Measurements from ENCODE around the gene RUFY3.
"Not testable (repeated sequence)": the region's sequence is repeated elsewhere in the genome, so short reads cannot be mapped to it uniquely, and the experiment has no call there.

The RUFY3 gene

DNA sequence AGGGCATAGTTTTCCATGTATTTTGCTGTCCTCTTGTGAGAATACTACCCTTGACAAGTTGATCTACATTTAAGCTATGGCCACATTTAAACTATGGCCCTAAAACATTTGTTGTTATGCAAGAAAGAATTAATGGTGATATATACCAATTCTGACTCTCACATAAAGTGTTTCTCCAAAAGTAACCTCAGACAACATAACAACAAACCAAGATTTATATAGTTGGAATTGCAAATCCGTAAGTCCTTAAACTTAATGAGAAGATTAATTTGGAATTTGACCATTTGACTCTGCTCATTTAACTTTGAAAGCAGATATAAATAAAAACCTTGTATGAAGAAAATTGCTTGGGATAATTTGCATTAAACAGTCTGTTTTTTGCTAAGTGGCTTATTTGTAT is 38.9 kb downstream of the RUFY3 start:
- H3K79me1 ChIP-seq (ENCODE audit: low read length) = peaks cover 12% of the 10 kb centered on the region
- H3K79me2 ChIP-seq (ENCODE audit: control insufficient read depth, insufficient read depth, low read length) = no peaks in the 10 kb centered on the region
- no peak overlapping the region for H3K4me2 ChIP-seq (ENCODE audit: low read length)
- H2AK5ac ChIP-seq (ENCODE audit: low read length) = no peak overlapping the region
- H3K23ac ChIP-seq (ENCODE audit: low read length) = no peak overlapping the region
- H3K4ac ChIP-seq (ENCODE audit: low read depth, low read length) = no peak overlapping the region
- DNase-seq = no peak
- H3K4me3 ChIP-seq (ENCODE audit: low read length) = no peak overlapping the region
- no peaks in the 10 kb centered on the region for H3K36me3 ChIP-seq (ENCODE audit: control insufficient read depth, insufficient read depth, low read length)
- no peak overlapping the region for H4K5ac ChIP-seq (ENCODE audit: low read length)
- H3K18ac ChIP-seq (ENCODE audit: low read length) = no peak overlapping the region
- no peak overlapping the region for H2BK120ac ChIP-seq (ENCODE audit: low read depth, low read length)
- H3K4me1 ChIP-seq (ENCODE audit: control insufficient read depth, low read depth, low read length) = no peaks in the 10 kb centered on the region
- H2BK5ac ChIP-seq (ENCODE audit: low read length) = no peak overlapping the region
- no peak overlapping the region for H4K8ac ChIP-seq (ENCODE audit: low read depth, low read length)
- H3K27ac ChIP-seq (ENCODE audit: low read depth, low read length) = no peak overlapping the region
- H2BK15ac ChIP-seq (replicated peaks; ENCODE audit: low read depth) = no peak overlapping the region
- no CpG with 5 or more reads among the region's 1 CpG for WGBS (ENCODE audit: extremely low coverage, insufficient coverage, low lambda C conversion rate)
- no peaks in the 10 kb centered on the region for H3K27me3 ChIP-seq (ENCODE audit: insufficient read depth, low read length, poor library complexity)
- no peak overlapping the region for H3K56ac ChIP-seq (ENCODE audit: low read length)
- H3K9ac ChIP-seq (ENCODE audit: low read length) = no peak overlapping the region

DNA sequence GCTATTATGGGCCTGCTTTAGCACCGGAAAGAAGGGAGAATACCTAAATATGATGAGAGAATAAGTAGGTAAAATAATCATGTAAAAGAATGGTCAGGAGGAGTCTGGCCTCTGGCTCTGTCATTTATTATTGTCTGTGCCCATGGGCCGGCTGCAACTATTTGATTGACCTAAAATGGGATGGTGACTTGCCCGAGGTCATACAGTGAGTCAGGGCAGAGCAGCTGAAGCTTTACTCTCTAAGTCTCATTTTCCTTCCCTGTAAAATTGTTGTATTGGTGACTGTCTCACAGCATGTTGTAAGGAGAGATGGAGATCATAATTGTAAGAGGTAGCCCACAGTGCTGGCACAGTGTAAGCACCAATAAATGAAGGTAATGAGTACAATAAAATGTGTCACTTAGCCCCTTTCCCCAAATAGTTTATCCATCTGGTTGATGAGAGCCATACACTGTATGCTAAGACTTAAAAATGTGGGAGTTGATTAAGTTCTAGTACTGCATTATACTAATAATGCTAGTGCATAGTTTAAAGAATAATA is 39.6 kb downstream of the RUFY3 start:
- Histone ChIP-seq H3K79me2 (ENCODE audit: control insufficient read depth, insufficient read depth, low read length) (no peaks in the 10 kb centered on the region), H3K23ac (ENCODE audit: low read length) (no peak overlapping the region), H3K4ac (ENCODE audit: low read depth, low read length) (no peak overlapping the region), H3K27me3 (ENCODE audit: insufficient read depth, low read length, poor library complexity) (no peaks in the 10 kb centered on the region), H3K56ac (ENCODE audit: low read length) (no peak overlapping the region), H4K8ac (ENCODE audit: low read depth, low read length) (no peak overlapping the region), H3K4me1 (ENCODE audit: control insufficient read depth, low read depth, low read length) (no peaks in the 10 kb centered on the region), H3K27ac (ENCODE audit: low read depth, low read length) (no peak overlapping the region), H2BK15ac (replicated peaks; ENCODE audit: low read depth) (no peak overlapping the region), H3K9ac (ENCODE audit: low read length) (no peak overlapping the region), H2BK5ac (ENCODE audit: low read length) (no peak overlapping the region), H3K18ac (ENCODE audit: low read length) (no peak overlapping the region), H2AK5ac (ENCODE audit: low read length) (no peak overlapping the region), H3K4me3 (ENCODE audit: low read length) (no peak overlapping the region), H3K4me2 (ENCODE audit: low read length) (no peak overlapping the region), H4K5ac (ENCODE audit: low read length) (no peak overlapping the region), H3K79me1 (ENCODE audit: low read length) (peaks cover 8% of the 10 kb centered on the region), H3K36me3 (ENCODE audit: control insufficient read depth, insufficient read depth, low read length) (no peaks in the 10 kb centered on the region), H2BK120ac (ENCODE audit: low read depth, low read length) (no peak overlapping the region)
- no CpG with 5 or more reads among the region's 3 CpGs for WGBS (ENCODE audit: extremely low coverage, insufficient coverage, low lambda C conversion rate)
- DNase-seq = no peak

DNA sequence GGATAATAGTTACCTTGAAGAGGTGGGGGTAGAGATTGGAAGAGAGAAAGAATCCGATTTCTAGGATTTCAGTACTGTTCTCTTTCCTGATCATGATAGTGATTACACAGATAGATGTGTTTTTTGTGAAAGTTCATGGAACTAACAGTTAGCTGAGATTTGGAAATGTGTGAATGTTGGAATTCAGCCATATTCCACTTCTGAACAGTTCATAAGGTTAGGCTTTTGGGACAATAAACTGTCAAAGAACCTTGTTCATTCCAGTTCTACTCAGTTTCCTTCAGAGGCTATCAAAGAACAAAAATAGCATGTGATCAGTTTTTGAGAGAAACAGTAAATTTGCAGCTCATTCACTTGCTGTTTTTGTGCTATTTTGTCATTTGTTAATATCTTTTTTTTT is 43.6 kb downstream of the RUFY3 start:
- Histone ChIP-seq H3K36me3 (ENCODE audit: control insufficient read depth, insufficient read depth, low read length) (no peaks in the 10 kb centered on the region), H3K56ac (ENCODE audit: low read length) (no peak overlapping the region), H3K79me2 (ENCODE audit: control insufficient read depth, insufficient read depth, low read length) (no peaks in the 10 kb centered on the region), H3K23ac (ENCODE audit: low read length) (no peak overlapping the region), H4K8ac (ENCODE audit: low read depth, low read length) (no peak overlapping the region), H3K4ac (ENCODE audit: low read depth, low read length) (no peak overlapping the region), H3K27me3 (ENCODE audit: insufficient read depth, low read length, poor library complexity) (no peaks in the 10 kb centered on the region), H3K18ac (ENCODE audit: low read length) (no peak overlapping the region), H3K9ac (ENCODE audit: low read length) (no peak overlapping the region), H3K4me3 (ENCODE audit: low read length) (no peak overlapping the region), H3K79me1 (ENCODE audit: low read length) (peaks cover 6% of the 10 kb centered on the region), H3K4me1 (ENCODE audit: control insufficient read depth, low read depth, low read length) (no peaks in the 10 kb centered on the region), H2BK15ac (replicated peaks; ENCODE audit: low read depth) (no peak overlapping the region), H3K27ac (ENCODE audit: low read depth, low read length) (no peak overlapping the region), H2BK120ac (ENCODE audit: low read depth, low read length) (no peak overlapping the region), H3K4me2 (ENCODE audit: low read length) (no peak overlapping the region), H4K5ac (ENCODE audit: low read length) (no peak overlapping the region), H2AK5ac (ENCODE audit: low read length) (no peak overlapping the region), H2BK5ac (ENCODE audit: low read length) (no peak overlapping the region)
- no CpG with 5 or more reads among the region's 1 CpG for WGBS (ENCODE audit: extremely low coverage, insufficient coverage, low lambda C conversion rate)
- DNase-seq = no peak

DNA sequence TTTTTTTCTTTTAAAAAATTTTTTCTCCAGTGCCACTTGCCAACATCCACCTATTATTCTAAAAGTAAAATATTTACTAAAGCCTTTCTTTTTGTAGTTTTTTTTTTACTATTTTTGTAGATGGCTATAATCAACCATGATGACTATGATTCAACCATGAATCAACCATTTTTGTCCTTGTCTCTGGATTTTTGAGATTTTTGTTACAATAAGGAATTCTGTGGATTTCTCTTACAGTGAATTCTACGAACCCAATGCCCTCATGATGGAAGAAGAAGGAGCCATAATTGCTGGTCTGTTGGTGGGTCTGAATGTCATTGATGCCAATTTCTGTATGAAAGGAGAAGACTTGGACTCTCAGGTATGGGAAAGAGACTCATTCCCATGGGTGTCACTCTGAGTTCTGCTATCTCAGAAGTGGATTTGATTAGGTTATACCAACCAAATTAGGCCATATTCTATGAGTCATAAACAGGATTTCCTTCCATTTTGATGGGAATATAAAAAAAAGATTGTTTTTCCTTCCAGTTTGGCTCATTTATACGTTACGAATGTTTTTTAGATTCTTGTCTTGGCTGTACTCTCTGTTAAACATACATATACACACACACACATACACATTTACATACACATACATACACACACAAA is 46.7 kb downstream of the RUFY3 start:
- Histone ChIP-seq H3K23ac (ENCODE audit: low read length) (no peak overlapping the region), H3K18ac (ENCODE audit: low read length) (no peak overlapping the region), H4K5ac (ENCODE audit: low read length) (no peak overlapping the region), H3K4me1 (ENCODE audit: control insufficient read depth, low read depth, low read length) (no peaks in the 10 kb centered on the region), H2BK120ac (ENCODE audit: low read depth, low read length) (no peak overlapping the region), H3K27me3 (ENCODE audit: insufficient read depth, low read length, poor library complexity) (no peaks in the 10 kb centered on the region), H2BK5ac (ENCODE audit: low read length) (no peak overlapping the region), H3K4me3 (ENCODE audit: low read length) (no peak overlapping the region), H3K9ac (ENCODE audit: low read length) (no peak overlapping the region), H2BK15ac (replicated peaks; ENCODE audit: low read depth) (no peak overlapping the region), H3K79me2 (ENCODE audit: control insufficient read depth, insufficient read depth, low read length) (no peaks in the 10 kb centered on the region), H3K4ac (ENCODE audit: low read depth, low read length) (no peak overlapping the region), H3K79me1 (ENCODE audit: low read length) (no peaks in the 10 kb centered on the region), H2AK5ac (ENCODE audit: low read length) (no peak overlapping the region), H3K36me3 (ENCODE audit: control insufficient read depth, insufficient read depth, low read length) (no peaks in the 10 kb centered on the region), H3K27ac (ENCODE audit: low read depth, low read length) (no peak overlapping the region), H3K4me2 (ENCODE audit: low read length) (no peak overlapping the region), H3K56ac (ENCODE audit: low read length) (no peak overlapping the region), H4K8ac (ENCODE audit: low read depth, low read length) (no peak overlapping the region)
- no CpG with 5 or more reads among the region's 3 CpGs for WGBS (ENCODE audit: extremely low coverage, insufficient coverage, low lambda C conversion rate)
- no peak for DNase-seq

DNA sequence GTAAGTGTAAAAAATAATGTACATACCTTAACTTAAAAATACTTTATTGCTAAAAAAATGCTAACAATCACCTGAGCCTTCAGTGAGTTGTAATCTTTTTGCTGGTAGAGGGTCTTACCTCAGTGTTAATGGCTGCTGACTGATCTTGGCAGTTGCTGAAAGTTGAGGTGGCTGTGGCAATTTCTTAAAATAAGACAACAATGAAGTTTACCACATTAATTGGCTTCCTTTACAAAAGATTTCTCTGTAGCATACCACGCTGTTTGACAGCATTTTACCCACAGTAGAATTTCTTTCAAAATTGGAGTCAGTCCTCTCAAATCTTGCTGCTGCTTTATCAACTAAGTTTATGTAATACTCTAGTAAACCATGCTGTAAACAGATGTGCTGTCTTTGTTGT is 47.6 kb downstream of the RUFY3 start:
- not testable (repeated sequence) for DNase-seq; H4K5ac ChIP-seq (ENCODE audit: low read length); H3K27ac ChIP-seq (ENCODE audit: low read depth, low read length); H2BK15ac ChIP-seq (replicated peaks; ENCODE audit: low read depth); H2AK5ac ChIP-seq (ENCODE audit: low read length); H3K27me3 ChIP-seq (ENCODE audit: insufficient read depth, low read length, poor library complexity); H3K4me3 ChIP-seq (ENCODE audit: low read length); H3K4me2 ChIP-seq (ENCODE audit: low read length); H3K79me2 ChIP-seq (ENCODE audit: control insufficient read depth, insufficient read depth, low read length); H3K56ac ChIP-seq (ENCODE audit: low read length); H3K36me3 ChIP-seq (ENCODE audit: control insufficient read depth, insufficient read depth, low read length); H3K23ac ChIP-seq (ENCODE audit: low read length); H3K18ac ChIP-seq (ENCODE audit: low read length); H3K9ac ChIP-seq (ENCODE audit: low read length); H3K4ac ChIP-seq (ENCODE audit: low read depth, low read length); H2BK120ac ChIP-seq (ENCODE audit: low read depth, low read length); H4K8ac ChIP-seq (ENCODE audit: low read depth, low read length); H2BK5ac ChIP-seq (ENCODE audit: low read length); H3K4me1 ChIP-seq (ENCODE audit: control insufficient read depth, low read depth, low read length); H3K79me1 ChIP-seq (ENCODE audit: low read length)
- no CpG with 5 or more reads among the region's 1 CpG for WGBS (ENCODE audit: extremely low coverage, insufficient coverage, low lambda C conversion rate)
